KMS-11 (cell line): ENCODE measurements around the gene FIG4.

Source experiments
- H2AFZ ChIP-seq: fragments of 200-600 bp; sonication (generic); 2 replicates; pipeline ENCODE4 v1.6.1; 2016; ENCODE audit warnings: antibody characterized with exemption, mixed run types, low read depth
- H3K27ac ChIP-seq: fragments of 200-600 bp; sonication (generic); 2 replicates; pipeline ENCODE4 v1.6.1; 2016; ENCODE audit warnings: mild to moderate bottlenecking, mixed run types
- H3K27me3 ChIP-seq: fragments of 200-600 bp; sonication (generic); 2 replicates; pipeline ENCODE4 v1.6.1; 2017; ENCODE audit warnings: mild to moderate bottlenecking, low read depth, mixed run types, moderate library complexity; ENCODE audit not compliant: insufficient read depth
- H3K36me3 ChIP-seq: fragments of 200-600 bp; sonication (generic); 2 replicates; pipeline ENCODE4 v1.6.1; 2017; ENCODE audit warnings: mild to moderate bottlenecking, mixed run types; ENCODE audit not compliant: insufficient read depth
- H3K4me1 ChIP-seq: fragments of 200-600 bp; sonication (generic); 2 replicates; pipeline ENCODE4 v1.6.1; 2016; ENCODE audit warnings: mild to moderate bottlenecking, low read depth, mixed run types; ENCODE audit not compliant: poor library complexity, severe bottlenecking
- H3K4me2 ChIP-seq: fragments of 200-600 bp; sonication (generic); 2 replicates; pipeline ENCODE4 v1.7.0; 2016; ENCODE audit warnings: mild to moderate bottlenecking, mixed run types
- H3K4me3 ChIP-seq: fragments of 200-600 bp; sonication (generic); IDR thresholded peaks from 2 replicates; pipeline ENCODE4 v1.6.1; 2017; ENCODE audit warnings: low read depth, low read length, mixed read lengths; ENCODE audit not compliant: insufficient read depth
- H3K79me2 ChIP-seq: fragments of 200-600 bp; sonication (generic); 2 replicates; pipeline ENCODE4 v1.6.1; 2016; ENCODE audit warnings: low read depth, mixed run types; ENCODE audit not compliant: insufficient read depth
- H3K9ac ChIP-seq: fragments of 200-600 bp; sonication (generic); 2 replicates; pipeline ENCODE4 v1.6.1; 2016; ENCODE audit warnings: mild to moderate bottlenecking, mixed run types
- H4K20me1 ChIP-seq: fragments of 200-600 bp; sonication (generic); 2 replicates; pipeline ENCODE4 v1.6.1; 2016; ENCODE audit warnings: mild to moderate bottlenecking, mixed run types; ENCODE audit not compliant: insufficient read depth
- TF ChIP-seq, protein P1 (sequence below): fragments of 200-600 bp; sonication (generic); conservative IDR thresholded peaks from 2 replicates; pipeline ENCODE4 v1.6.1; 2017; ENCODE audit warnings: low read depth, mild to moderate bottlenecking, antibody characterized with exemption, low read length, moderate library complexity, mixed read lengths

Gene FIG4

DNA sequence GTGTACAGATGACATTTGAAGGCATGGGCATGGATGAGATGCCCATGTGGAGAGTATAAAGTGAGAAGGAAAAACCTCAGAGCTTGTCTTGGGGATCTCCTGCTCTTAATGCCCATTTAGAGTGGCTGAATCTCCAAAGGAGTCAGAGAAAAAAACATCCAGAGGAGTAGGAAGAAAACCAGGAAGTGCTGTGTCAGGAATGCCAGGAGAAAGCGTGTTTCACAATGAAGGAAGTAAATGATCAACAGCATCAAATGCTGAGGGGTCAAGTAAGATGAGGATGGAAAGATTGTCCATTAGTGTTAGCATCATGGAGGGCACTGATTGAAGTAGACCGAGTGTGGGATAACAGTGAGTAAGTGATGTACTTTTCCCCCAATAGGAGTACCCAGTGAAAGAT is 56.1 kb downstream of the FIG4 start:
- H3K36me3 ChIP-seq = no peaks in the 10 kb centered on the region
- H2AFZ ChIP-seq = no peak overlapping the region
- H3K9ac ChIP-seq = no peak overlapping the region
- H4K20me1 ChIP-seq = no peaks in the 10 kb centered on the region
- no peak overlapping the region for H3K4me2 ChIP-seq
- H3K27ac ChIP-seq = no peak overlapping the region
- no peak overlapping the region for H3K4me3 ChIP-seq
- H3K4me1 ChIP-seq = no peaks in the 10 kb centered on the region
- no peaks in the 10 kb centered on the region for H3K79me2 ChIP-seq
- no peaks in the 10 kb centered on the region for H3K27me3 ChIP-seq
- TF ChIP-seq, protein P1, sequence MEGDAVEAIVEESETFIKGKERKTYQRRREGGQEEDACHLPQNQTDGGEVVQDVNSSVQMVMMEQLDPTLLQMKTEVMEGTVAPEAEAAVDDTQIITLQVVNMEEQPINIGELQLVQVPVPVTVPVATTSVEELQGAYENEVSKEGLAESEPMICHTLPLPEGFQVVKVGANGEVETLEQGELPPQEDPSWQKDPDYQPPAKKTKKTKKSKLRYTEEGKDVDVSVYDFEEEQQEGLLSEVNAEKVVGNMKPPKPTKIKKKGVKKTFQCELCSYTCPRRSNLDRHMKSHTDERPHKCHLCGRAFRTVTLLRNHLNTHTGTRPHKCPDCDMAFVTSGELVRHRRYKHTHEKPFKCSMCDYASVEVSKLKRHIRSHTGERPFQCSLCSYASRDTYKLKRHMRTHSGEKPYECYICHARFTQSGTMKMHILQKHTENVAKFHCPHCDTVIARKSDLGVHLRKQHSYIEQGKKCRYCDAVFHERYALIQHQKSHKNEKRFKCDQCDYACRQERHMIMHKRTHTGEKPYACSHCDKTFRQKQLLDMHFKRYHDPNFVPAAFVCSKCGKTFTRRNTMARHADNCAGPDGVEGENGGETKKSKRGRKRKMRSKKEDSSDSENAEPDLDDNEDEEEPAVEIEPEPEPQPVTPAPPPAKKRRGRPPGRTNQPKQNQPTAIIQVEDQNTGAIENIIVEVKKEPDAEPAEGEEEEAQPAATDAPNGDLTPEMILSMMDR = no peak

DNA sequence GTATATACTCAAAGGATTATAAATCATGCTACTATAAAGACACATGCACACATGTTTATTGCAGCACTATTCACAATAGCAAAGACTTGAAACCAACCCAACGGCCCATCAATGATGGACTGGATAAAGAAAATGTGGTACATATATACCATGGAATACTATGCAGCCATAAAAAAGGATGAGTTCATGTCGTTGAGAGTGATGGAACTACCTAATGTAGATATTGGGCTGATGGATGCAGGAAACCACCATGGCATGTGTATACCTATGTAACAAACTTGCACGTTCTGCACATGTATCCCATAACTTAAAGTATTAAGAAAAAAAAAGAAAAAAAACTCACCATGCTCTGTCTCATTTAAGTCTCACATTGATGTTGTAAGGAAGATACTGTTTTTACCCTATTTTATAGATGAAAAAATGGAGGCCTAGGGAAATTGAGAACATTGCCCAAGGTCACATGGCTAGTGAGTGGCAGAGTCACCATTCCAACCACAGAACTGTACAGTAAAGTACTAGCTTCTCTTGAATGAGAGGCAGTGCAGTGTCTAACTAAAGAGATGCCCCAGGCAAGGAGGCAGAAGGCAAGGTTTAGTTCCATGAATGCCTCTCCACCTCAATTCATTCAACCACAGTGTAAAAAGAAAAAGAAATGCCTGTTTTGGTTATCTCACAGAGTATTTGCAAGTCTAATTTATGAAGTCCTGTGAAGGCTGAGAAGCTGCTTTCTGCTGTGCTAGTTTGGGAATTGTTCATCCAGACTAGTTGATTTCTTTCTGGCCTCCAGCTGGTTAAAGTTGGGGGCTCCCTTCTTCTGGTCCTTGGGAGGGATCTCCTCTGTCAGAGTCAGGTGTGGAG is 68.2 kb downstream of the FIG4 start:
- no peak overlapping the region for H3K9ac ChIP-seq

DNA sequence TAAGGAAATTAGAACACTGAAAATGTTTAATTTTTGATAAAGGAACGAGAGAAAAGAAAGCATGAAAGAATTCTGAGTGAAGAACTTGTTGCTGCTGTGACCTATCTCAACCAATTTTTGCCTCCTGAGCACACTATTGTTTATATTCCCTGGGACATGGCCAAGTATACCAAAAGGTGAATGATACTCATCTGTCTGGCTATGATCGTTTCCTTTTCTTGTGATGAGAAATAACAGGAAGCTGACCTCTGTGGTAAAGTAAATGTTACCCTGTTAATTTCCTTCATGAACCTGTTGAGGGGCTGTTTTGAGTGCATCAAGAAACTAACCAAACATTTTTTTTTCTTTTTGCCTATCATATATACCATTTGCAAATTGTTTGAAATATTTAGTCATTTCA is 69.1 kb downstream of the FIG4 start:
- Histone ChIP-seq H4K20me1 (no peaks in the 10 kb centered on the region), H3K27me3 (no peaks in the 10 kb centered on the region), H3K79me2 (no peaks in the 10 kb centered on the region), H3K4me2 (no peak overlapping the region), H3K4me1 (no peaks in the 10 kb centered on the region), H3K4me3 (no peak overlapping the region), H3K36me3 (no peaks in the 10 kb centered on the region), H3K27ac (no peak overlapping the region), H3K9ac (no peak overlapping the region), H2AFZ (no peak overlapping the region)
- TF ChIP-seq, protein P1 = no peak

More for the DNA sequence above, 68.2 kb downstream of the FIG4 start:
- Histone ChIP-seq H3K36me3 (no peaks in the 10 kb centered on the region), H3K4me3 (no peak overlapping the region), H3K4me2 (no peak overlapping the region), H2AFZ (no peak overlapping the region), H3K27ac (no peak overlapping the region), H3K4me1 (no peaks in the 10 kb centered on the region), H3K79me2 (no peaks in the 10 kb centered on the region), H4K20me1 (no peaks in the 10 kb centered on the region), H3K27me3 (no peaks in the 10 kb centered on the region)
- TF ChIP-seq, protein P1 = no peak

DNA sequence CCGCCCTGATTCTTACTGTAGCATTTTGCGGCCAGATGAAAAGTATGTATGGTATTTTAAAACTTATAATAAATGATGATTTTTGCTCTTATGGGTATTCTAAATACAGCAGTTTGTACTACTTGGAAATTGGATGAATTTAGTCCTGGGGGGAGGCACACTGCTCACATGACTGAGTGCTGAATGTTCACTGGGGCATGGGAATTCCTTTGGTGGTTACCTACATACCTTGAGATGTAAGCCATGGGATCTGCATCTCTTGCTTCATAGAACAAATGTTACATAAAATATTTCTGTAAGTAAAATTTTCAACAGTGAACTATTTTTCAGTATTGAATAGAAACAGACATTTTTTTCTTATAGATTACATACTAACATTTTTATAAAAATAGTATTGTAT is 71.1 kb downstream of the FIG4 start:
- H3K27me3 ChIP-seq = no peaks in the 10 kb centered on the region
- no peak overlapping the region for H3K4me3 ChIP-seq
- H3K36me3 ChIP-seq = no peaks in the 10 kb centered on the region
- H3K4me1 ChIP-seq = no peaks in the 10 kb centered on the region
- TF ChIP-seq, protein P1 = no peak
- H3K79me2 ChIP-seq = no peaks in the 10 kb centered on the region
- no peak overlapping the region for H3K4me2 ChIP-seq
- H3K27ac ChIP-seq = no peak overlapping the region
- H3K9ac ChIP-seq = no peak overlapping the region
- H2AFZ ChIP-seq = no peak overlapping the region
- no peaks in the 10 kb centered on the region for H4K20me1 ChIP-seq
